HG02973 (cell line): ENCODE data around the gene PRKCE.

ENCODE experiments used
- ATAC-seq: cut with Tn5 transposase; IDR thresholded peaks from one replicate; pipeline ENCODE4 v1.9.1; 2021; ENCODE audit warnings: moderate library complexity; ENCODE audit not compliant: unreplicated experiment

The PRKCE gene

DNA sequence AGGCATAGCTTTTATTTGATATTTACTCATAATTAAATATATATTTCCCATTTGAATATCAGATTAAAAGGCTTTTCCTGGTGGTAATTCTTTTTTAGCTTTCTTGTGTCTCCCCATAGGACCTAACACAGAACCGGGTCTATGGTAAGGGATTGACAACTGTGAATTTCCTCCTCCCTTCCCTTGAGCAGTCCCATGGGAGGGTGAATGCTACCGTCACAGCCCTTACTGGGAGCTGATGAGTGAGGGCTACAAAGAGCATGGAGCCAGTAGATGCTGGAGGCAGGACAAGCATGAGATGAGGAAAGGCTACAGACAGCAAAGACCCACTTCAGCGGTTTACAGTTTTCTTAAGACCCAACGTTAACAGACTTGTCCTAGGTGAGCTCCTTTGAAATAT lies 475.1 kb downstream of the PRKCE start:
- no peak for ATAC-seq

DNA sequence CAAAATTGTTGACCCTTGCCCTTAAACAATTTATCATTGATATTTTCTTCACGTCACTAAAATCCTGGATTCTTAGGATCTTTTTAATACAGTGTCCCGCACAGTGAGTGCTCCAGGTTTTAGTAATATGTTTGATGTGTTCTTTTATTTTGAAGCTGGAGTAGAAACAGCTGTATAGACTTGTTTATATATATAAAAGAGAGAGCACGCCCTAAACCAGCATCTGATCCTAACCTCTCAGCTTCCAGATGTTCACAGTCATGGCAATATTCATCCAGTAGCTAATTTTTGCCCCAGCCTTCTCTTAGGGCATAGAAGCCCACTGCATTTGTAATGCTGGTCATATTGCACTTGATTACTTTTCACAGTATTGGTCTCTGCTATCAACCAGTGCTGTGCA lies 475.7 kb downstream of the PRKCE start:
- ATAC-seq, result no peak

DNA sequence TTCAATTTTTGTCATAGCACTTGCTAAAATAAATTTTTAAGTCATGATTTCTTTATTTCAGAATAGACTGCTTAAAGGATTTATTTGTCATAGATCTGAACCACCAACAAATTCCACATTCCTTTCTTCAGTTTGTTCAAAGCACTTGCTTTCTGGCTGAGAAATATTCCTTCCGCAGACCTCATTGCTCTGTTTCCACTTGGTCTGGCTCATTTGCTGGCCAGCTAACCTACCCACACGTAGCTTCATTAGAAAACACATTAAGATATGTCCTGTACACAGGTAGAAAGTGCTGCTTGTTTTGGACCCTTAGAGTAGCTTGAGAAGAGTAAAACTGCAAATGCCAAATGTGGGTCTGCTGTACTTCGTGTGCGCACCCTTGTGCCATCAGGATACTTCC lies 479.0 kb downstream of the PRKCE start:
- ATAC-seq, result no peak

DNA sequence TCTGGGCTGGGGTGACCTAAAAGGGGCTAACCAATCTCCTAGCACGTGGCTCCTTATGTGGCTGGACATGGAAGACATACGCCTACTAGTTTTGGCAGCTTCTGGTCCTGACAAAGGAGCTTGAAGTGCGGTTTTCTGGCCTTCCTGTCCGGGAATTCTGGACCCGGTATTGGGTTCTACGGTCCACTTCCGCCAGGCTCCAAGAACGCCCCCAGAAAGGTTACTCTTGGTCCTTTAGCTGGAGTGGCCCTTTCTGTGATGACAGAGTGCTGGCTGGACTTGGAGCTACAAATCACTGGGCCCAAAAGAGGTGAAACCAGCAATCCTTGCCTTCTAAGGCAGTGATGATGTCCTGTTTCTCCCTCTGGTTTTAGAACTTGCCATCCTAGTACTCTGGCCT lies 481.5 kb downstream of the PRKCE start:
- ATAC-seq, result no peak

DNA sequence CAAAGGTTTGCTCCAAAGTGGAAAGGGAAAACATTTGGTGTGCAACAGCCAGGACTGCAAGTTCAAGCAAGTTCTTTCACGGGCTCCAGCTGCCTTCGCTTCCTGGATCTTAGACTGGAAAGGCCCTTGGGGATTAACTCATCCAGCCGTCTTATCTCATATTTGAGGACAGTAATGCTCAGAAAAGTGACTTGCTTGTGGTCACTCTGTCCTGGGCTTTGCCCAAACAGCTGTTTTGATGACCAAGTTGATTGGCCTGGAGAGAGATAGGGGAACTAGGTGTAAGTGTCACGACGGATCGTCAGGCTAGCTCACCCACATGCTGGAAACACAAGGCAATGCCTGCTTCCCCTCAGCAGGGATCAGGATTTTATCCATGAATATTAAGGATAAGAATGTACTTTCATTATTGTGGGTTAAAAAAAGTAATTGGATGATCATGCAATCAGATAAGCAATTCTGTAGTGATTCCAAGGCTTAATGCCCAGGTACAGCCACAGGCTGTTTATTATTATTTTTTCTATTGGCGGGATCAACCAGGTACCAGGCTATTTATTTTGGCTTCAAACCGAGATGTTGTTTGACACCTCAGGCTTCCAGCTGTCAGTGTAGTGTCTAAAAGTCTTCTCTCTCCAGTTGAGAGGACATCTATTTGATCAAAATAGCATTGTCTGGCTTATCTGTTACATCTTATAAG lies 483.2 kb downstream of the PRKCE start:
- ATAC-seq, result no peak

DNA sequence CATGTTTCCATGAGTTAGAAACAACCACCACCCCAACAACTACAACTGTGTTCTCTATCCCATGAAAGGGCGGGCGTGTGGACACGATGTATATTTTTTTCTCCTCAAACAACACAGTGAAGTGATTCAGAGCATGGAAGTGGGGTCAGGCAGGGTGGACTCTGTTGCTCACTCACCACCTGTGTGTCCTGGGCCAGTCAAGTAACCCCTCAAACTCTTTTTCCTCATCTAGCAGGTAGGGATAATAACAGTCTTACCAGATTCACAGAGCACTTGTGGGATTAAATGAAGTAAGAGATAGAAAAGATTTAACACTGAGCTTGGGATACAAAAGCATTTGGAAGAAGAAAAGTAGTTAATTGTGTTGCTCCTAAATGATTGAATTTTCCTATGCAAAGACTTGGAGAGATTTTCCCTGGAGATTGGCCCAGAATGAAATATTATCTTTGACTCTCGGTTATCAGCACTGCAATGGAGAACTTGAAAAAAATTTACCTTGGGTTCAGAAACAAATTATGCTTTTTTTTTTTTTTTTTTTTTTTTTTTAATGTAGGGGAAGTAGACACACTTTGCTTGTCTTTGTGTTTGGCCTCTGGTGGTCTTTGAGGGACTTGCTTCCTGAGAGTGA lies 483.9 kb downstream of the PRKCE start:
- ATAC-seq, result no peak

DNA sequence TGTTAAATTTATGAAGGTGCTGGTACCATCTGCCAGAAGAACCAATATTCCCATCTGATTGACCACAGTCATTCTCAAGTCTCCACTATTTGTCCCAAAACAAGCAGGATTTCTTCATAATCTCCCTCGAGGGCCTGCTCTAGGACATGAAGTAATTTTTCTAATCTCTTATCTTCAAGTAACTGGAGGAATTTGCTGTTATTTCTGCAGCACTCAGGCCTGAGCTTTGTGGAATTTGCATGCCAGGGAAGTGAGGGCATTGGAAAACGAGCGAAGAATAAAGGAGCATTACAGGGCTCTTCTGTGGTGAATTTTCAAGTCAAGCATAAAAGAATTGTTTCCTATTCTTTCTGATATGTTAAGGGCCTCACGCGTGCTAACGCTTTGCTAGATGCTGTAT lies 484.5 kb downstream of the PRKCE start:
- ATAC-seq, result no peak

DNA sequence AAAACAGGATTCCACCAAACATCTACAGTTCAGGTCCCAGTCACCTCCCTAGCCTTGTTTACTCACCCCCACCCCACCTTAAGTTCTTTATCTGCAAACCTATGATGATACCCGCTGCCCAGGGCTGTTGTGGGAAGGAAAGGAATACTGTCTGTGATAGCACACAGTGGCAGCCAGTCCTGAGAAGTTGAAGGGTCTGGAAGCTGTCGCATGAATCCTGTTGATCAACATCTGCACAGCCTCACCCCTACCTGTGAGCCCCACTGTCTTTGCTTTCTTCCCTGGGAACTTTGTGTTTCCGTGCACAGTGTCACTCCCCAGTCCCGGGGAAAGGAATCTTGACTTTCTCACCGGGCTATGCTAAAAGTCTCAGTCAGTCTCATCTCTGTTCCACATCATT lies 485.0 kb downstream of the PRKCE start:
- ATAC-seq, result no peak

DNA sequence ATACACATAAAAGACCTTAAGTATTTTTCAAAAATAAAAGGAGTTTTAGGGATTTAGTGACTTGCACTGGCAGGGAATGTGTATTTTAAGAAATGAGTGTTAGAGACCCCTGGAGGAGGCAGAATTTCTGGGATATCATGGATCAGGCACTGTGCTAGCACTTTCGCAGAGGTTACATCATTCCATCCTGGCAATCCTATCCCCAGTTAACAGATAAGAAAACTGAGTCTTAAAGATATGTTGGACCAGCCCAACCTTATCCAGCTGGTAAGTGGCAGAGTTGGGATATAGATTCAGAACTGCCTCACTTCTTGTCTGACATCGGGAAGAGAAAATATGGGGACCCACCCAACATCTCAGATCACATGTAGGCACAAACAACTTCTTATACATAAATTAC lies 485.5 kb downstream of the PRKCE start:
- no peak for ATAC-seq

DNA sequence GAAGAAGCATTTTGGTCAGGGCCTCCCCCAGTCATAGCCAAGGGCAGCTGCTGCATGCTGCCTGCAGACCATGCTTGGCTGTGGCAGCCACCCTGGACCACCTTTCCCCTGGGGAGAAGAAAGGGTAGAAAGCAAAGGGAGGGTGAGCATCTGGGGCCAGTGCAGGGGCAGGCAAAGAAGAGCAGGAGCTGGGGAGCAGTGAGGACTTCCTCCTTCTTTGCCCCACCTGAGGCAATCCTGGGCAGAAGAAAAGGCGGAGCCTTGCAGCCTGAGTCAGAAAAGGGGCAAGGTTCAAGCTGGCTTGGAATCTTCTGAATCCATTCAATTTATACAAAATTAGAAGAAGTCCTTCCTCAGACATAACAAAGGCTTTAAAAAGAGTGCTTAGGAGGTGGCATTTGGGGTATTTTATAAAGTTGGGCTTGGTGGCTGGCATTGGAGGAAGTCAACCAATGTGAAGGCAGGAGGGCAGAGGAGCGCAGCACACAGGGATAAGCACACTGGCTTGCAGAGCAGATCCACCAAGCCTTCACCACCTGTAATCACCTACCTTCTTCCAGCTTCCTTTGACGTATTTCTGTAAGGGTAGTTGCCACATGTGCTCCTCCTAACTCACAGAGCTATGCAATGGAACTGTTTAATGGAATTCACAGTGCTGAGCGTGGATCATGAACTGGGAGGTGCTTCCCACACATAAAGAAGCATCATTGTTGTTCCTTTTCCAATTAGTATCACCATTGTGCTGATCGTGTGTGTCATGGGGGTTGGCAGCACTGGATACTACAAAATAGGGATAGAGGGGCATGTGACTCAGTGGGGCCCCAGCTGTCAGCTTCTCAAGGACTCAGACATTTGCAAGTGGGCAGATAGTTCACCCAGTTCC lies 491.3 kb downstream of the PRKCE start:
- ATAC-seq, result no peak

DNA sequence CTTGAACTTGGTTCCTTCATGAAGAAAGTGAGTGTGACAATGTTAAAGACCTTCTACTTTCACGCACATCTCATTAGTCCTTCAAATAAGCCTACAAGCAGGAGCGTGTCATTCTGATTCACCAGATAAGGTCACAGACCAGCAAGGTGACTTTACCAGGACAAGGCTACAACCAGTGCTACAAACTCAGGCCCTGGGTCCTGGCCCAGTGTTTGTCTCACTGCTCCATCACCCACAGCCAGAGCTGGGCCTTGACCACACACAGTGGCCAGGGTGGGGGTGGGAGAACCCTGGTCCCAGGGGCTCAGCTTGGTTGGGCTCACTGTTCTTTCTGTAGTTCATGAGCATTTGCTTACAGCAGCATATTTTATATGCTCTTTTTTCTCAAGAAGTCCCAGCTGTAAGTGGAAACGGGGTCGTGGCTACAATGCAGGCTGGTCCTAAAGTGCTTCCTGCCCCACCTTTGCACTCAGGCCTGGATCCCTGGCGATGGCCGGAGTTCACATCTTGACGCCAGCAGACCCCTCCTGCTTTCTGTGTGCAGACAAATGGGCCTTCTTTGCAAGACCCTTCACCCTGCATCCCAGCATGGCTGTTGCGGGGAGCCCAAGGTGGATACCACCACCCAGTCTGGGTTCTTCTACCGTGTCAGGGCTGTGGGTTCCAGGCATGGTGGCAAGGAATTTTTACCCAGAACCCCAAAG lies 492.1 kb downstream of the PRKCE start:
- ATAC-seq, result no peak

DNA sequence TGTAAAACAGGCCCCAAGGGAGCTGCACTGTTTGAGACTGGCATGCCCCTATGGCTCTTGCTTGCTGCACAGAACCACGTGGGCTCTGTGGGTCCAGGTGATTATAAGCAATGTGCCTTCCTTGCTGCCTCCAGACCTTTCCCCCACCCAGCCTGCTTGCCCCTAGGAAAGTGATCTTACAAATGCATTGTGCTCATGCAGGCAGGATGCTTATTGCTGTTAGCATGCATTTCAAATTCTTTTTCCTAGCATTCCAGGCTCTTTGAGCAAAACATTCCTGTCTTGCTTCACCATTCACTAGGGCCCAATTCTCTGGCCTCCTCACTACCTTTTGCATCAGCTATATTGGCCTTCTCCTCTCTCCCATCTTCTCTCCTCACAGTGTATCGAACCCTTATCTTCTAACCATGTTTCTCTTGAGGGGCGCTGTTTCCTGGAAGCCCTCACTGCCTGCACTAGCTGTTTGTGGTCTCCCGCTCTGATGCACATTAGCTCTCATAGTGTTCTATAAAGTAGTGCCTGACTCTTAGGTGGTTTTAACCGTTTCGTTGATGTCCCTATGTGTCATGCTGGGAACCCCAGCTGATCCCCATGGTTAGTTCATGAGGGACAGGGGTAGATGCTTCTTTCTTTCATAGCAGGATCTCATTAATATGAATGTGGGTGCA lies 492.8 kb downstream of the PRKCE start:
- ATAC-seq, result no peak

DNA sequence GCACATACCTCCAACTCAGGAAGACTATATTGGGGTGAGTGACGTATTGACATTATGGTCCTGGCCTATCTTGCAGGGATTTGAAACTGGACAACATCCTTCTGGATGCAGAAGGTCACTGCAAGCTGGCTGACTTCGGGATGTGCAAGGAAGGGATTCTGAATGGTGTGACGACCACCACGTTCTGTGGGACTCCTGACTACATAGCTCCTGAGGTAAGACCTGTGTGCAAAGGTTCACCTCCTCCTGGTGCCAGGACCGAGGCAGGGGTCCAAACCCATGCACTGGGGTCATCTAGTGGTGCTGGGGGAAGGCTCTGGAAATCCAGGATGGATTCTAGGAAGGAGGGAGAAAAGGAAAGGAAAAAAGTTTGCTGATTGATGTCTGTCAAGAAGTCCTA lies 493.5 kb downstream of the PRKCE start:
- ATAC-seq, result no peak

DNA sequence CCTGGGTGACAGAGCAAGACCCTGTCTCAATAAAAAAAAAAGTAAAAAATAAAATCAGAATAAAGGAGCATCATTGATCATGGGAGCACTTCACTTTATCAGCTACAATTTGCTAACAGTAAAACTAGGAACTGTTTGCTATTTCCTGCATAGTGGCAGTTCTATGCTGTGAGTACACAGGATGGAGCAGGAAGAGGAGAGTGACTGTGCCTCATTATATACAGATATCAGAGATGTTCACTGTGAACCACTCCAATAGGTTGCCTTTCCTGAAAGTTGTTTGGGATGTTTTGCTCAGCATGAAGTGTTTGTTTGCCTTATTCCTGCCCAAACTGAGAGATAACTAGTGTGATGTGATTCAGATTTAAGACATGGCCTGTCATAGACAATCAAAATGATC lies 494.4 kb downstream of the PRKCE start:
- ATAC-seq, result no peak

DNA sequence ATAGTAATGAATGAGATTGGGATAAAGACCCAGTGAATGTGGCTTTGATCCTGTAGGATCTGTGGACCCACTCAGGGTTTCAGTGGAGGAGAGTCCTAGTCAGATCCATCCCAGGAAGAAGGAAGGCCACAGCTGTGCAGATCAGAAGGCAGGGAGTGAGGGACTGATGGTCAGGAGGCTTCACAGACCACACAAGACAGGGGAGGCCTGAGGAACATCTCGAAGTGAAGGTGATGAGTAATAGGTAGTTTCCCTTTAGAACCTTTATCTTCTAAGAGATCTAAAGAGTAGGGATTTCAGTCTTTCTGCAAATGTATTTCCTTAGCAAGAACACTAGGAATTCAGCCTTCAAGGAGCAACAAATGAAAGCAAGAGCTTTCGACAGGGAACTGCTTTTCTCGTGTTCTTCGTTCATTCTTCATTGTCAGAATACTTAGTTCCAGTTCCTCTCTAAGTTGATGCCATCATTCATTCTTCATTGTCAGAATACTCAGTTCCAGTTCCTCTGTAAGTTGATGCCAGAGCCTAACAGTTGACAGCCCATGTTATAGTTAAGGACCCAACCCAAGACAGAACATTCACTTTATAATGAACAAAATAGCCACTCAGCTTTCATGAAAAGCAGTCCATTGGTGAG lies 495.5 kb downstream of the PRKCE start:
- ATAC-seq, result no peak

DNA sequence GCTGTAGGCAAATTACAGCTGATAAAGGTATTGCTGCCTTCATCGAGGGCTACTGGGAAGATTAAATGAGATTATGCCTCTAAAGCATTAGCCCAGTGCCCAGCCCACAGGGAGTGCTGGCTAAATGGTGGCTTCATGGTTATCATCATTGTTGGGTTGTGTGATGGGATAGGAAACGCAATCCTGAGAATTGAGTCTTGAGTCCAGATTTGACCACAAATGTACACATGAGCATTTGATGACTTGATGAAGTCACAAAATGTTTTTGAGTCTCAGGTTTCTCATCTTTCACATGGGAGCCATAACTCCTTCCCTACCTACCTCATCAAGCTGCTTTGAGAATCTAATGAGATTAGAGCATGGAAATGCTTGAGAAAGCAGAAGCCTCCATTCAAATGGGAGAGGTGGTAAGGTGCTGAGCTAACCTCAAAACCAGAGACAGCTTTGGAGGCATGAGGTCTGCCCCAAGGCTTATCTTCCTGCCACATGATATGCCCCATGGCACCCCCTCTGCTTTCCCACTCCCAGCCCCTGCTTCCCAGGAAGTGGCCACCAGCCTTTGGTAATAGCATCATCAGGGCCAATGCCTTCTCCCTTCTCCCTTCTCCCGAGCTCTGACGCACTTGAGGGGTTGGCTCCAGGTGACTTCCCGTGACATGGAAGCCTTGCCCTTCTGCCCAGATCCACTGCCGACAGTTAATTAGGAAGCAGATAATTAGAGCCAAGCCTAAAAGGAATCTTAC lies 496.3 kb downstream of the PRKCE start:
- no peak for ATAC-seq

DNA sequence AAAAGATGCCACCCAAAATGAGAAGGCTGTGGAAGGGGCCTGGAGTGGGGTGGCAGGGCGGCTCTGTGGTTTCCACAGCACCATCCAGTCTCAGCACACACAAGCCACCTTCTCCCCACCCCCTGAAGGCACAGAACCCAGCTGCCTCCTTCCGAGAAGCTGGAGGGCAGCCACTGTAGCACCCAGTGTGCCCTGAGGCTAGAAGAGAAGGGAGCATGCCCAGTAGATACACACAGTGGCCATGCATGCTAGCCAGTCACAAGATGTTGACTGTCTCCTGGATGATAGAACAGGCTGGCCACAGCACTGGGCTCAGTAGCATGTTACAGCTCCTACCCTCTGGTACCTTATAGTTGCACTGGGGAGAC lies 496.9 kb downstream of the PRKCE start:
- no peak for ATAC-seq

DNA sequence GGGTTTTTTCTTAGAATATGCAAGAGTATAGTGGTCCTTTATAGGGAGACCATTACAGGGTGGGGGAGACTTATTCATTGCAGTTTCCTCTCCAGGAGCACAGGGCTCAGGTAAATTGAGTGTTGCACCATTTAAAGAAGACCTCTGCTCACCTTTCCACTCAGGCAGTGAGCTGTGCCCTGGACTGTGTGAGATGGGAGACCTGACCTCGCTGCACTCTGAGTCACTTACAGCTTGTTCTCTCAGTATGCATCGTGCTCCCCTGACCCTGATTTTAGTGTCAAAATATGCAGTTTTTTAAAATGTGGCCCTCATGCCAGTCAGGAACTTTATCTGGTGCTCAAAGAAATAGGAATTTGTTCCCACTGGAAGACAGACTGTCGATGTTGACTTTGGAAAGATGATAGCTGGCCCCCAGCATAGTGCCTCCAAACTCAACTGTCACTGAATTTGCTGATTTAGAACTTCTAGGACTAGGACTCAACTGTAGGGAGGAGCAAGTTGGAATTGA lies 499.0 kb downstream of the PRKCE start:
- ATAC-seq, result no peak

DNA sequence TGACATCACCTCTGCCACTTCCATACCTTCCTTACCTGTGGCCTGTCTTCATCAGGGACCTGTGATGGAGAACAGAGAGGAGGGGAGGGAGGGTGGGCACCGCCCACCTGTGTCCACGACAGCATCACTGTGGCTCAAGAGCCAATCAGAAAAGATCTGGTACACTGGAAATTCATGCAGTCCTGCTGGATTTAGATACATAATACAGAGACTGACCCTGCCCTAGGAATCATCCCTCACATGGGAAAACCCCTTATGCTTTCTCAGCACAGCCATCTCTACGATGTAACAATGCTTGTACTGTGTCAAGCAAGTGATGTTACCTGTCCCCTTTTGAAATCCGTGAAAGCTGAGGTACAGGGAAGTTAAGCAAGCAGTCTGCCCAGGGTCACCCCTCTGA lies 500.1 kb downstream of the PRKCE start:
- ATAC-seq, result no peak
